HepG2 (cell line): ENCODE data around the gene PTPRF. TPM values are rescaled to one million over a fixed set of nuclear protein-coding genes. Genes with fewer than 3 reads are reported as not detected.
A peak's percentile ranks its signal among the peaks of the same experiment; 100 is the strongest.

Experiments used
- HDAC6 ChIP-seq: fragments of 200-600 bp; sonication (generic); IDR thresholded peaks from 2 replicates; pipeline ENCODE4 v1.7.0; 2017; ENCODE audit warnings: mild to moderate bottlenecking, antibody characterized with exemption, low read length, low read depth
- HMG20A ChIP-seq: IDR thresholded peaks from 2 replicates; pipeline ENCODE4 v1.6.1; 2016; ENCODE audit warnings: borderline replicate concordance
- MBNL3 ChIP-seq: fragments of 250-450 bp; sonication (Bioruptor Pico); conservative IDR thresholded peaks from 2 replicates; pipeline ENCODE4 v1.8.0; 2022; ENCODE audit warnings: mild to moderate bottlenecking, inconsistent platforms
- MIER3 ChIP-seq: IDR thresholded peaks from 2 replicates; pipeline ENCODE4 v1.6.1; 2016; ENCODE audit warnings: missing compliant biosample characterization, borderline replicate concordance
- PAF1 ChIP-seq: IDR thresholded peaks from 2 replicates; pipeline ENCODE4 v1.6.1; 2016; ENCODE audit warnings: missing genetic modification reagents, missing compliant biosample characterization
- POGZ ChIP-seq: sonication (generic); formaldehyde crosslinking; IDR thresholded peaks from 2 replicates; pipeline ENCODE4 v1.4.0; 2020; ENCODE audit warnings: mild to moderate bottlenecking, missing genetic modification reagents
- PPARG ChIP-seq: conservative IDR thresholded peaks from 2 replicates; pipeline ENCODE4 v1.6.1; 2016; ENCODE audit warnings: missing biosample characterization, missing genetic modification reagents
- RBM39 ChIP-seq: fragments of 200-400 bp; formaldehyde crosslinking; IDR thresholded peaks from one replicate; pipeline ENCODE4 v1.6.1; 2018; ENCODE audit warnings: antibody characterized with exemption, mild to moderate bottlenecking, low read depth, low read length; ENCODE audit not compliant: poor library complexity, severe bottlenecking
- RNF2 ChIP-seq: fragments of 450-650 bp; conservative IDR thresholded peaks from 2 replicates; pipeline ENCODE4 v1.6.1; 2016; ENCODE audit warnings: low read depth
- SNRNP70 ChIP-seq: fragments of 200-400 bp; formaldehyde crosslinking; IDR thresholded peaks from 2 replicates; pipeline ENCODE4 v1.6.1; 2017; ENCODE audit warnings: mild to moderate bottlenecking, low read depth, low read length, moderate library complexity
- SRSF9 ChIP-seq: fragments of 200-400 bp; formaldehyde crosslinking; IDR thresholded peaks from 2 replicates; pipeline ENCODE4 v1.6.1; 2018; ENCODE audit warnings: borderline replicate concordance, mild to moderate bottlenecking, low read depth, low read length; ENCODE audit not compliant: insufficient read depth, poor library complexity, severe bottlenecking
- TAF15 ChIP-seq: fragments of 200-400 bp; formaldehyde crosslinking; IDR thresholded peaks from one replicate; pipeline ENCODE4 v1.6.1; 2018; ENCODE audit warnings: mild to moderate bottlenecking, low read depth, low read length; ENCODE audit not compliant: poor library complexity, severe bottlenecking
- ZNF138 ChIP-seq: sonication (generic); formaldehyde crosslinking; IDR thresholded peaks from 2 replicates; pipeline ENCODE4 v1.5.0; 2020; ENCODE audit warnings: mild to moderate bottlenecking, low read depth, missing genetic modification reagents
- ZNF766 ChIP-seq: sonication (generic); formaldehyde crosslinking; IDR thresholded peaks from 2 replicates; pipeline ENCODE4 v1.5.0; 2020; ENCODE audit warnings: missing genetic modification reagents, borderline replicate concordance
- polyA plus RNA-seq, 8 experiments: library from polyadenylated mRNA; depleted of rRNA in 3 of 8; stranded (reverse) in 7 of 8; unstranded in 1 of 8; fragments of >200 nt; fragmentation: Illumina TruSeq in 4 of 8; extraction: Trizol in 4 of 8; gene quantifications; 2 replicates each; pipeline versions ENCODE4 v1.2.1 to v1.2.3, GENCODE V29; 2011 to 2016; ENCODE audit warnings: low read depth in 4 of 8, missing spikeins in 1 of 8, mixed read lengths in 1 of 8; ENCODE audit not compliant: insufficient read depth in 1 of 8
- total RNA-seq, 5 experiments: library from RNA; depleted of rRNA; stranded (reverse); fragments of >200 nt; fragmentation: Illumina TruSeq; extraction: Trizol; gene quantifications; 2 replicates each; pipeline ENCODE4 v1.2.3, GENCODE V29; 2016; ENCODE audit warnings: low read depth in 1 of 5
- TF ChIP-seq, protein P1 (sequence below), 2 experiments: fragments of 450-650 bp in 1 of 2; sonication (generic) in 1 of 2; formaldehyde crosslinking; IDR thresholded peaks; 2 replicates each; pipeline versions ENCODE4 v1.5.0 to v1.8.0; 2020 to 2022; ENCODE audit warnings: mild to moderate bottlenecking in 1 of 2, missing genetic modification reagents in 1 of 2
- TF ChIP-seq, protein P2 (sequence below): fragments of 450-650 bp; IDR thresholded peaks from 2 replicates; pipeline ENCODE4 v1.6.1; 2017; ENCODE audit warnings: mild to moderate bottlenecking
- TF ChIP-seq, protein P3 (sequence below): sonication (generic); formaldehyde crosslinking; conservative IDR thresholded peaks from 2 replicates; pipeline ENCODE4 v1.8.0; 2022; ENCODE audit warnings: mild to moderate bottlenecking, moderate library complexity, missing genetic modification reagents
- TF ChIP-seq, protein P4 (sequence below): sonication (generic); formaldehyde crosslinking; IDR thresholded peaks from 2 replicates; pipeline ENCODE4 v1.4.0; 2020; ENCODE audit warnings: missing genetic modification reagents, low read depth, mild to moderate bottlenecking, borderline replicate concordance
- TF ChIP-seq, protein P5 (sequence below): IDR thresholded peaks from 2 replicates; pipeline ENCODE4 v1.6.1; 2016
- TF ChIP-seq, protein P6 (sequence below): IDR thresholded peaks from 2 replicates; pipeline ENCODE4 v1.6.1; 2016; ENCODE audit warnings: missing compliant biosample characterization, missing genetic modification reagents, borderline replicate concordance

The PTPRF gene
- total and polyA plus RNA-seq, 2 of the 13 experiments (the other 11 are each of a cell fraction or from before 2014, with no cell fraction given): 55.9 to 167 TPM

DNA sequence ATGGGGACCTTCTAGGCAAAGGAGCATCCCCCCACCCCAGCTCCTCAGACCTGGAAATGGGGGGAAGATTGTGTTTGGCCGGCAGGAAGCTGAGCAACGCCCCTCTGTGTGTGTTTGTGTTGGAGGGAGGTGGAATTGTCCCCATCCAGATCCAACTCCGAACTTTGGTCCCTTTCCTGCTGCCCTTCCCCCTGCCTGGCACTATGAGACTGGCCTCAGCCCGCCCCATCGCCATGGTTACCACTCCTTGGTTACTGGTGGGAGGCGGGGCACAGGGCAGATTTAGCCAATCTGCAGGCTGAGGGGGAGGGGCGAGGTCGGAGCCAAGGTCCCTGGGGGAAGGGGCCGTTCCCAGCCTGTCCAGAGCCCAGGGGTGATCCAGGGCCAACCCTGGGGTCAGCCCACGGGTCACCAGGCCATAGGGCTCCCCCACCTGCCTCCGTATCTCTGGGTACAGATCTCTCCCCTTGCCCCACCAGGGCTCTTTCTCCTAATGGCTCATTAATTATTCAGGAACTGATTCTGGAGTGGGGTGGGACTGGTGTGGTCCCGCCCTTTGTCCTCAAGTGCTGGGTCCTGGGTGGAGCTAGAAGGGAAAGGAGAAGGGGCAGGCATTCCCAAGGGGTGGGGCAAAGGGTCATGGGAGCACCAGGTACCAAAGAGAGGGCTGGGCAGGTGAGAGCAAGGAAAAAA lies 15.2 kb downstream of the PTPRF start (continued):
- TF ChIP-seq, protein P1, sequence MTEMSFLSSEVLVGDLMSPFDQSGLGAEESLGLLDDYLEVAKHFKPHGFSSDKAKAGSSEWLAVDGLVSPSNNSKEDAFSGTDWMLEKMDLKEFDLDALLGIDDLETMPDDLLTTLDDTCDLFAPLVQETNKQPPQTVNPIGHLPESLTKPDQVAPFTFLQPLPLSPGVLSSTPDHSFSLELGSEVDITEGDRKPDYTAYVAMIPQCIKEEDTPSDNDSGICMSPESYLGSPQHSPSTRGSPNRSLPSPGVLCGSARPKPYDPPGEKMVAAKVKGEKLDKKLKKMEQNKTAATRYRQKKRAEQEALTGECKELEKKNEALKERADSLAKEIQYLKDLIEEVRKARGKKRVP (CRISPR knock-in tag; IDR thresholded peaks at IDR 0.05): peak in 1 of 2 experiments; percentile 47; a peak in 1 of 4 replicates
- TF ChIP-seq ZNF766 (CRISPR knock-in tag) (peak; percentile 4; the same call in 1 of the 2 replicates), ZNF138 (CRISPR knock-in tag) (no peak), MBNL3 (CRISPR knock-in tag) (no peak), SNRNP70 (no peak), TAF15 (no peak), MIER3 (CRISPR knock-in tag) (peak; percentile 70; the same call in 1 of the 2 replicates), RBM39 (no peak), HMG20A (CRISPR knock-in tag) (peak; percentile 24; the same call in 1 of the 2 replicates), POGZ (CRISPR knock-in tag) (peak; percentile 62), PAF1 (no peak), RNF2 (no peak), SRSF9 (no peak), HDAC6 (no peak), PPARG (CRISPR knock-in tag) (peak; percentile 95)
- TF ChIP-seq, protein P2, sequence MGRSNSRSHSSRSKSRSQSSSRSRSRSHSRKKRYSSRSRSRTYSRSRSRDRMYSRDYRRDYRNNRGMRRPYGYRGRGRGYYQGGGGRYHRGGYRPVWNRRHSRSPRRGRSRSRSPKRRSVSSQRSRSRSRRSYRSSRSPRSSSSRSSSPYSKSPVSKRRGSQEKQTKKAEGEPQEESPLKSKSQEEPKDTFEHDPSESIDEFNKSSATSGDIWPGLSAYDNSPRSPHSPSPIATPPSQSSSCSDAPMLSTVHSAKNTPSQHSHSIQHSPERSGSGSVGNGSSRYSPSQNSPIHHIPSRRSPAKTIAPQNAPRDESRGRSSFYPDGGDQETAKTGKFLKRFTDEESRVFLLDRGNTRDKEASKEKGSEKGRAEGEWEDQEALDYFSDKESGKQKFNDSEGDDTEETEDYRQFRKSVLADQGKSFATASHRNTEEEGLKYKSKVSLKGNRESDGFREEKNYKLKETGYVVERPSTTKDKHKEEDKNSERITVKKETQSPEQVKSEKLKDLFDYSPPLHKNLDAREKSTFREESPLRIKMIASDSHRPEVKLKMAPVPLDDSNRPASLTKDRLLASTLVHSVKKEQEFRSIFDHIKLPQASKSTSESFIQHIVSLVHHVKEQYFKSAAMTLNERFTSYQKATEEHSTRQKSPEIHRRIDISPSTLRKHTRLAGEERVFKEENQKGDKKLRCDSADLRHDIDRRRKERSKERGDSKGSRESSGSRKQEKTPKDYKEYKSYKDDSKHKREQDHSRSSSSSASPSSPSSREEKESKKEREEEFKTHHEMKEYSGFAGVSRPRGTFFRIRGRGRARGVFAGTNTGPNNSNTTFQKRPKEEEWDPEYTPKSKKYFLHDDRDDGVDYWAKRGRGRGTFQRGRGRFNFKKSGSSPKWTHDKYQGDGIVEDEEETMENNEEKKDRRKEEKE: no peak
- TF ChIP-seq, protein P3, sequence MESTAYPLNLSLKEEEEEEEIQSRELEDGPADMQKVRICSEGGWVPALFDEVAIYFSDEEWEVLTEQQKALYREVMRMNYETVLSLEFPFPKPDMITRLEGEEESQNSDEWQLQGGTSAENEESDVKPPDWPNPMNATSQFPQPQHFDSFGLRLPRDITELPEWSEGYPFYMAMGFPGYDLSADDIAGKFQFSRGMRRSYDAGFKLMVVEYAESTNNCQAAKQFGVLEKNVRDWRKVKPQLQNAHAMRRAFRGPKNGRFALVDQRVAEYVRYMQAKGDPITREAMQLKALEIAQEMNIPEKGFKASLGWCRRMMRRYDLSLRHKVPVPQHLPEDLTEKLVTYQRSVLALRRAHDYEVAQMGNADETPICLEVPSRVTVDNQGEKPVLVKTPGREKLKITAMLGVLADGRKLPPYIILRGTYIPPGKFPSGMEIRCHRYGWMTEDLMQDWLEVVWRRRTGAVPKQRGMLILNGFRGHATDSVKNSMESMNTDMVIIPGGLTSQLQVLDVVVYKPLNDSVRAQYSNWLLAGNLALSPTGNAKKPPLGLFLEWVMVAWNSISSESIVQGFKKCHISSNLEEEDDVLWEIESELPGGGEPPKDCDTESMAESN (CRISPR knock-in tag): 0 out of 2 replicates have a peak, but pooled peaks have one; percentile 71
- TF ChIP-seq, protein P4, sequence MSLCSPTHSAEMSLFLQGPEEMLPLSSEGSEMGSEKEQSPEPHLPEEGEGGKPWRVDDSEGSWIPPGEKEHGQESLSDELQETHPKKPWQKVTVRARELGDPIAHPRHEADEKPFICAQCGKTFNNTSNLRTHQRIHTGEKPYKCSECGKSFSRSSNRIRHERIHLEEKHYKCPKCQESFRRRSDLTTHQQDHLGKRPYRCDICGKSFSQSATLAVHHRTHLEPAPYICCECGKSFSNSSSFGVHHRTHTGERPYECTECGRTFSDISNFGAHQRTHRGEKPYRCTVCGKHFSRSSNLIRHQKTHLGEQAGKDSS (CRISPR knock-in tag): no peak; the same call in 1 of the 2 replicates
- TF ChIP-seq, protein P5, sequence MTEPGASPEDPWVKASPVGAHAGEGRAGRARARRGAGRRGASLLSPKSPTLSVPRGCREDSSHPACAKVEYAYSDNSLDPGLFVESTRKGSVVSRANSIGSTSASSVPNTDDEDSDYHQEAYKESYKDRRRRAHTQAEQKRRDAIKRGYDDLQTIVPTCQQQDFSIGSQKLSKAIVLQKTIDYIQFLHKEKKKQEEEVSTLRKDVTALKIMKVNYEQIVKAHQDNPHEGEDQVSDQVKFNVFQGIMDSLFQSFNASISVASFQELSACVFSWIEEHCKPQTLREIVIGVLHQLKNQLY (CRISPR knock-in tag): no peak; the same call in 1 of the 2 replicates
- TF ChIP-seq, protein P6, sequence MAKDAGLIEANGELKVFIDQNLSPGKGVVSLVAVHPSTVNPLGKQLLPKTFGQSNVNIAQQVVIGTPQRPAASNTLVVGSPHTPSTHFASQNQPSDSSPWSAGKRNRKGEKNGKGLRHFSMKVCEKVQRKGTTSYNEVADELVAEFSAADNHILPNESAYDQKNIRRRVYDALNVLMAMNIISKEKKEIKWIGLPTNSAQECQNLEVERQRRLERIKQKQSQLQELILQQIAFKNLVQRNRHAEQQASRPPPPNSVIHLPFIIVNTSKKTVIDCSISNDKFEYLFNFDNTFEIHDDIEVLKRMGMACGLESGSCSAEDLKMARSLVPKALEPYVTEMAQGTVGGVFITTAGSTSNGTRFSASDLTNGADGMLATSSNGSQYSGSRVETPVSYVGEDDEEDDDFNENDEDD: peak; percentile 17; the same call in 1 of the 2 replicates
